Common myeloid progenitor, CD34-positive (primary cell): Measurements from ENCODE around the gene NMNAT2.

ENCODE experiments used
- CTCF ChIA-PET: fragments of 350-600 bp; sonication (Branson Sonifier 250); formaldehyde crosslinking; loops from one replicate; lab custom pipeline; 2021; ENCODE audit warnings: antibody characterized with exemption; lab: Charles Lee
- POLR2A ChIA-PET: fragments of 350-600 bp; sonication (Branson Sonifier 250); formaldehyde crosslinking; loops from one replicate; lab custom pipeline; 2021; ENCODE audit warnings: antibody characterized with exemption; lab: Charles Lee
- DNase-seq, 3 donors: peaks; one replicate each; pipeline versions ENCODE4 v3.0.0 to v3.0.0-alpha.2; 2013
- H3K27ac ChIP-seq, 2 experiments: 1 replicate in 1 of 2; 2 replicates in 1 of 2; pipeline ENCODE4 v1.7.0; 2013; ENCODE audit warnings: inconsistent platforms in 2 of 2, low read length in 2 of 2, mild to moderate bottlenecking in 2 of 2, low read depth in 1 of 2, moderate library complexity in 1 of 2; ENCODE audit not compliant: severe bottlenecking in 2 of 2, insufficient read depth in 1 of 2, poor library complexity in 1 of 2
- H3K27me3 ChIP-seq, 5 experiments: replicated peaks in 2 of 5; 1 replicate in 3 of 5; 2 replicates in 2 of 5; pipeline versions ENCODE4 v1.6.1 to v1.7.0; 2013; ENCODE audit warnings: low read length in 4 of 5, mild to moderate bottlenecking in 2 of 5, moderate library complexity in 2 of 5, inconsistent platforms in 1 of 5; ENCODE audit not compliant: insufficient read depth in 5 of 5, control insufficient read depth in 4 of 5
- H3K36me3 ChIP-seq, 4 experiments: 1 replicate in 2 of 4; 2 replicates in 2 of 4; pipeline versions ENCODE4 v1.6.1 to v1.7.0; 2013; ENCODE audit warnings: low read length in 3 of 4, control low read depth in 1 of 4, mild to moderate bottlenecking in 1 of 4; ENCODE audit not compliant: control insufficient read depth in 4 of 4, insufficient read depth in 4 of 4
- H3K4me1 ChIP-seq, 4 experiments: 1 replicate in 3 of 4; 2 replicates in 1 of 4; pipeline versions ENCODE4 v1.6.1 to v1.7.1; 2013; ENCODE audit warnings: low read length in 3 of 4, mild to moderate bottlenecking in 3 of 4, control low read depth in 1 of 4, inconsistent platforms in 1 of 4, moderate library complexity in 1 of 4; ENCODE audit not compliant: control insufficient read depth in 4 of 4, insufficient read depth in 4 of 4; ENCODE audit errors: control extremely low read depth in 1 of 4
- H3K4me3 ChIP-seq, 7 experiments: 1 replicate in 4 of 7; 2 replicates in 3 of 7; pipeline versions ENCODE4 v1.5.1 to v1.7.0; 2013; ENCODE audit warnings: mild to moderate bottlenecking in 7 of 7, low read length in 6 of 7, moderate library complexity in 6 of 7, inconsistent platforms in 2 of 7, low read depth in 2 of 7, control low read depth in 1 of 7; ENCODE audit not compliant: insufficient read depth in 4 of 7, control insufficient read depth in 1 of 7; ENCODE audit errors: extremely low read depth in 1 of 7
- H3K9me3 ChIP-seq, 5 experiments: 1 replicate in 4 of 5; 2 replicates in 1 of 5; pipeline versions ENCODE4 v1.6.1 to v1.7.1; 2013; ENCODE audit warnings: low read length in 4 of 5, mild to moderate bottlenecking in 2 of 5, inconsistent platforms in 1 of 5, low read depth in 1 of 5, moderate library complexity in 1 of 5; ENCODE audit not compliant: control insufficient read depth in 4 of 5, insufficient read depth in 2 of 5; ENCODE audit errors: control extremely low read depth in 1 of 5
- WGBS: methylation state at CpG from one replicate; pipeline ENCODE4 v1.1.5; 2013; ENCODE audit not compliant: insufficient coverage; 5-methylcytosine and 5-hydroxymethylcytosine counted together

Gene NMNAT2

GRCh38 chr1:183284086-183284485, 134.1 kb downstream of the NMNAT2 start:
- Histone ChIP-seq H3K27me3 (peaks cover 0 to 3% (median 0%) of the 10 kb centered on the region in 5 experiments), H3K36me3 (no peaks in the 10 kb centered on the region), H3K9me3 (no peaks in the 10 kb centered on the region), H3K27ac (no peak overlapping the region), H3K4me3 (no peak overlapping the region), H3K4me1 (peaks cover 0 to 4% (median 2%) of the 10 kb centered on the region in 4 experiments)
- DNase-seq, result no peak
- WGBS, result 95% methylated on average over 4 of the region's 5 CpGs
- ChIA-PET POLR2A (no interaction called here), CTCF (interaction anchor here (0.6 to 4.1 kb wide), 5 partner anchors 29 to 342 kb away, joined by 3 to 11 read pairs (median 3); no protein-coding TSS in a partner anchor)

GRCh38 chr1:183283286-183283685, 134.9 kb downstream of the NMNAT2 start:
- Histone ChIP-seq H3K4me3 (no peak overlapping the region), H3K27me3 (peaks cover 0 to 3% (median 0%) of the 10 kb centered on the region in 5 experiments), H3K27ac (no peak overlapping the region), H3K4me1 (peaks cover 0 to 6% (median 3%) of the 10 kb centered on the region in 4 experiments), H3K9me3 (no peaks in the 10 kb centered on the region), H3K36me3 (no peaks in the 10 kb centered on the region)
- ChIA-PET POLR2A (no interaction called here), CTCF (interaction anchor here (0.6 to 4.1 kb wide), 7 partner anchors 221 to 343 kb away, joined by 3 to 11 read pairs (median 3); no protein-coding TSS in a partner anchor)
- WGBS, result 100% methylated on average over 2 of the region's 5 CpGs
- no peak for DNase-seq

- peaks cover 0 to 3% (median 0%) of the 10 kb centered on the region in 5 experiments for H3K27me3 ChIP-seq
- ChIA-PET POLR2A (interaction anchor here (0.5 kb wide), 1 partner anchor 350 kb away, joined by 3 read pairs; no protein-coding TSS in a partner anchor), CTCF (interaction anchor here (0.6 to 4.1 kb wide), 10 partner anchors 9 to 403 kb away, joined by 3 to 11 read pairs (median 4); no protein-coding TSS in a partner anchor)
- H3K36me3 ChIP-seq, result no peaks in the 10 kb centered on the region
- WGBS, result 94% methylated on average over 7 of the region's 9 CpGs
- DNase-seq, result no peak
- peaks cover 0 to 6% (median 3%) of the 10 kb centered on the region in 4 experiments for H3K4me1 ChIP-seq
- H3K27ac ChIP-seq, result no peak overlapping the region
- no peak overlapping the region for H3K4me3 ChIP-seq
- no peaks in the 10 kb centered on the region for H3K9me3 ChIP-seq
Measured at GRCh38 chr1:183282101-183282855, 135.9 kb downstream of the NMNAT2 start.

GRCh38 chr1:183281553-183282091, 136.6 kb downstream of the NMNAT2 start:
- H3K27me3 ChIP-seq, result peaks cover 0 to 3% (median 0%) of the 10 kb centered on the region in 5 experiments
- H3K9me3 ChIP-seq, result no peaks in the 10 kb centered on the region
- 70% methylated on average over 8 of the region's 12 CpGs for WGBS
- H3K4me1 ChIP-seq, result peaks cover 0 to 6% (median 3%) of the 10 kb centered on the region in 4 experiments
- CTCF ChIA-PET, result interaction anchor here (0.9 to 4.1 kb wide), 8 partner anchors 9 to 404 kb away, joined by 3 to 11 read pairs (median 5); no protein-coding TSS in a partner anchor
- no peaks in the 10 kb centered on the region for H3K36me3 ChIP-seq
- no peak overlapping the region for H3K4me3 ChIP-seq
- peak; percentile 73 to 86 (median 78) for DNase-seq
- POLR2A ChIA-PET, result interaction anchor here (0.5 kb wide), 1 partner anchor 350 kb away, joined by 3 read pairs; no protein-coding TSS in a partner anchor
- H3K27ac ChIP-seq, result no peak overlapping the region

GRCh38 chr1:183281039-183281438, 137.1 kb downstream of the NMNAT2 start:
- WGBS, result no CpG with 5 or more reads among the region's 2 CpGs
- H3K4me1 ChIP-seq, result peaks cover 0 to 6% (median 3%) of the 10 kb centered on the region in 4 experiments
- POLR2A ChIA-PET, result no interaction called here
- no peak overlapping the region for H3K4me3 ChIP-seq
- no peaks in the 10 kb centered on the region for H3K9me3 ChIP-seq
- H3K27ac ChIP-seq, result no peak overlapping the region
- no peak for DNase-seq
- CTCF ChIA-PET, result interaction anchor here (0.9 to 4.1 kb wide), 7 partner anchors 9 to 404 kb away, joined by 3 to 11 read pairs (median 6); no protein-coding TSS in a partner anchor
- peaks cover 0 to 3% (median 0%) of the 10 kb centered on the region in 5 experiments for H3K27me3 ChIP-seq
- no peaks in the 10 kb centered on the region for H3K36me3 ChIP-seq

GRCh38 chr1:183279835-183280234, 138.3 kb downstream of the NMNAT2 start:
- DNase-seq, result peak in 2 of 3 donors; percentile 9 to 13
- H3K4me1 ChIP-seq, result peaks cover 0 to 6% (median 3%) of the 10 kb centered on the region in 4 experiments
- no peak overlapping the region for H3K4me3 ChIP-seq
- WGBS, result 95% methylated on average over 6 of the region's 6 CpGs
- POLR2A ChIA-PET, result no interaction called here
- no peak overlapping the region for H3K27ac ChIP-seq
- no peaks in the 10 kb centered on the region for H3K9me3 ChIP-seq
- H3K36me3 ChIP-seq, result no peaks in the 10 kb centered on the region
- CTCF ChIA-PET, result interaction anchor here (0.6 to 1.6 kb wide), 2 partner anchors 10 to 915 kb away, joined by 3 to 6 read pairs; no protein-coding TSS in a partner anchor
- H3K27me3 ChIP-seq, result peaks cover 0 to 3% (median 0%) of the 10 kb centered on the region in 5 experiments
